ENCODE results near the gene NTN5. TPM values are rescaled to one million over a fixed set of nuclear protein-coding genes. Genes with fewer than 3 reads are reported as not detected.

NTN5 gene
- total RNA-seq, 1 donor from 2014 or later: 0.98 TPM

- Histone ChIP-seq H3K4me3 (no peak overlapping the region), H3K27ac (no peak overlapping the region), H3K9me3 (no peaks in the 10 kb centered on the region), H3K4me1 (peaks cover 38% of the 10 kb centered on the region), H3K27me3 (no peaks in the 10 kb centered on the region), H3K36me3 (no peaks in the 10 kb centered on the region)
- no peak for TF ChIP-seq POLR2AphosphoS5 (IDR thresholded peaks at IDR 0.05; ENCODE audit: insufficient read depth in 1 of 2, low read depth in 1 of 2)
- TF ChIP-seq POLR2A (IDR thresholded peaks at IDR 0.05): no peak
- TF ChIP-seq CTCF (IDR thresholded peaks at IDR 0.05): no peak
- intact Hi-C loops (cut with DNase I): loop anchor here (10.0 kb wide), 1 partner anchor 325 kb away; the partner anchor contains the start of gene FTL
- DNase-seq (ENCODE audit: extremely low spot score in 2 of 2): peak in 1 of 2 donors; percentile 87
These were observed 33.1 kb downstream of the NTN5 start for GRCh38 chr19:48639483-48640375.

GRCh38 chr19:48638831-48639381 lies 33.9 kb downstream of the NTN5 start:
- peak in 1 of 2 donors; percentile 92 for DNase-seq (ENCODE audit: extremely low spot score in 2 of 2)
- H3K9me3 ChIP-seq: no peaks in the 10 kb centered on the region
- TF ChIP-seq POLR2AphosphoS5 (IDR thresholded peaks at IDR 0.05; ENCODE audit: insufficient read depth in 1 of 2, low read depth in 1 of 2) (no peak), CTCF (IDR thresholded peaks at IDR 0.05) (no peak), POLR2A (IDR thresholded peaks at IDR 0.05) (no peak)
- no peaks in the 10 kb centered on the region for H3K27me3 ChIP-seq
- intact Hi-C loops (cut with DNase I): loop anchor here (10.0 kb wide), 1 partner anchor 326 kb away; the partner anchor contains the start of gene FTL
- H3K4me1 ChIP-seq: peaks cover 39% of the 10 kb centered on the region
- no peaks in the 10 kb centered on the region for H3K36me3 ChIP-seq
- peak overlapping the region; percentile 99 for H3K27ac ChIP-seq
- peak overlapping the region in 1 of 2 donors; percentile 54 for H3K4me3 ChIP-seq

- Histone ChIP-seq H3K4me3 (peak overlapping the region; percentile 54 to 69), H3K9me3 (no peaks in the 10 kb centered on the region), H3K4me1 (peaks cover 46% of the 10 kb centered on the region), H3K27ac (peak overlapping the region; percentile 99), H3K27me3 (no peaks in the 10 kb centered on the region), H3K36me3 (no peaks in the 10 kb centered on the region)
- intact Hi-C loops (cut with DNase I): loop anchor here (10.0 kb wide), 1 partner anchor 327 kb away; the partner anchor contains the start of gene FTL
- TF ChIP-seq POLR2A (IDR thresholded peaks at IDR 0.05): peak in 1 of 2 donors; percentile 26
- no peak for TF ChIP-seq CTCF (IDR thresholded peaks at IDR 0.05)
- DNase-seq (ENCODE audit: extremely low spot score in 2 of 2): peak in 1 of 2 donors; percentile 97
These were observed 34.6 kb downstream of the NTN5 start for GRCh38 chr19:48637948-48638830.

- peak overlapping the region; percentile 99 for H3K27ac ChIP-seq
- no peaks in the 10 kb centered on the region for H3K9me3 ChIP-seq
- intact Hi-C loops (cut with DNase I): loop anchor here (10.0 kb wide), 1 partner anchor 327 kb away; the partner anchor contains the start of gene FTL
- H3K27me3 ChIP-seq: no peaks in the 10 kb centered on the region
- DNase-seq (ENCODE audit: extremely low spot score in 2 of 2): peak in 1 of 2 donors; percentile 100
- H3K4me1 ChIP-seq: peaks cover 53% of the 10 kb centered on the region
- TF ChIP-seq CTCF (IDR thresholded peaks at IDR 0.05): no peak
- TF ChIP-seq POLR2AphosphoS5 (IDR thresholded peaks at IDR 0.05; ENCODE audit: insufficient read depth in 1 of 2, low read depth in 1 of 2): peak; percentile 92 to 94
- no peak for TF ChIP-seq POLR2A (IDR thresholded peaks at IDR 0.05)
- H3K4me3 ChIP-seq: peak overlapping the region; percentile 54 to 69
- no peaks in the 10 kb centered on the region for H3K36me3 ChIP-seq
These were observed 35.3 kb downstream of the NTN5 start for GRCh38 chr19:48637449-48637947.

Measured in vagina (tissue), 2 donors.